Karpas-422 (cell line): ENCODE results near the gene CDAN1. TPM values are rescaled to one million over a fixed set of nuclear protein-coding genes. Genes with fewer than 3 reads are reported as not detected.
"Not testable (repeated sequence)": the region's sequence is repeated elsewhere in the genome, so short reads cannot be mapped to it uniquely, and the experiment has no call there.

ENCODE experiments used
- DNase-seq: peaks from one replicate; pipeline ENCODE4 v3.0.0-alpha.2; 2015
- H2AFZ ChIP-seq: fragments of 200-600 bp; sonication (generic); 2 replicates; pipeline ENCODE4 v1.6.1; 2014; ENCODE audit warnings: antibody characterized with exemption, low read length, mixed read lengths
- H3K27ac ChIP-seq: fragments of 200-600 bp; sonication (generic); 2 replicates; pipeline ENCODE4 v1.5.1; 2014; ENCODE audit warnings: mild to moderate bottlenecking, low read length, moderate library complexity
- H3K27me3 ChIP-seq: fragments of 200-600 bp; sonication (generic); 2 replicates; pipeline ENCODE4 v1.6.1; 2014; ENCODE audit warnings: low read length, mixed read lengths
- H3K36me3 ChIP-seq: fragments of 200-600 bp; sonication (generic); 2 replicates; pipeline ENCODE4 v1.6.1; 2014; ENCODE audit warnings: low read length, mixed read lengths; ENCODE audit not compliant: insufficient read depth
- H3K4me1 ChIP-seq: fragments of 200-600 bp; sonication (generic); 2 replicates; pipeline ENCODE4 v1.6.1; 2014; ENCODE audit warnings: mild to moderate bottlenecking, low read length, mixed read lengths
- H3K4me2 ChIP-seq: fragments of 200-600 bp; sonication (generic); 2 replicates; pipeline ENCODE4 v1.6.1; 2014; ENCODE audit warnings: low read length, low read depth, mild to moderate bottlenecking; ENCODE audit not compliant: poor library complexity, severe bottlenecking
- H3K4me3 ChIP-seq: fragments of 200-600 bp; sonication (generic); 2 replicates; pipeline ENCODE4 v1.5.1; 2014; ENCODE audit warnings: mild to moderate bottlenecking, antibody characterized with exemption, low read length, mixed read lengths
- H3K79me2 ChIP-seq: fragments of 200-600 bp; sonication (generic); 2 replicates; pipeline ENCODE4 v1.6.1; 2014; ENCODE audit warnings: mild to moderate bottlenecking, low read length, mixed read lengths
- H3K9ac ChIP-seq: fragments of 200-600 bp; sonication (generic); 2 replicates; pipeline ENCODE4 v1.6.0; 2014; ENCODE audit warnings: low read length
- H3K9me2 ChIP-seq: fragments of 200-600 bp; sonication (generic), shearing (Covaris generic); replicated peaks from 2 replicates; pipeline ENCODE4 v1.6.0; 2014; ENCODE audit warnings: mild to moderate bottlenecking, low read length, moderate library complexity; ENCODE audit not compliant: insufficient read depth
- H3K9me3 ChIP-seq: fragments of 300-700, 200-600 bp; sonication (generic); 2 replicates; pipeline ENCODE4 v1.6.1; 2014; ENCODE audit warnings: low read length, mixed read lengths
- H4K20me1 ChIP-seq: fragments of 200-600 bp; sonication (generic); 2 replicates; pipeline ENCODE4 v1.6.1; 2014; ENCODE audit warnings: mild to moderate bottlenecking, antibody characterized with exemption, low read length, low read depth; ENCODE audit not compliant: insufficient read depth
- total RNA-seq: library from RNA; depleted of rRNA; stranded (reverse); fragments of >200 nt; shearing (Covaris generic); gene quantifications from 2 replicates; pipeline ENCODE4 v1.2.3, GENCODE V29; 2014; ENCODE audit warnings: low replicate concordance

Gene CDAN1
- total RNA-seq, 1 experiment from 2014 or later, result 35.9 TPM

- Histone ChIP-seq H3K4me1 (no peaks in the 10 kb centered on the region), H3K4me2 (no peak overlapping the region), H3K9me2 (no peaks in the 10 kb centered on the region), H3K9me3 (no peaks in the 10 kb centered on the region), H3K4me3 (no peak overlapping the region), H2AFZ (no peak overlapping the region), H4K20me1 (no peaks in the 10 kb centered on the region), H3K9ac (no peak overlapping the region), H3K79me2 (no peaks in the 10 kb centered on the region), H3K27ac (no peak overlapping the region), H3K27me3 (no peaks in the 10 kb centered on the region), H3K36me3 (no peaks in the 10 kb centered on the region)
- DNase-seq, result no peak
These were observed 48.6 kb downstream of the CDAN1 start for GRCh38 chr15:42688301-42688700.

GRCh38 chr15:42687740-42688139, 49.2 kb downstream of the CDAN1 start:
- no peak overlapping the region for H2AFZ ChIP-seq
- no peaks in the 10 kb centered on the region for H3K9me3 ChIP-seq
- no peaks in the 10 kb centered on the region for H3K36me3 ChIP-seq
- no peak for DNase-seq
- H3K27me3 ChIP-seq, result no peaks in the 10 kb centered on the region
- no peaks in the 10 kb centered on the region for H3K9me2 ChIP-seq
- H3K4me1 ChIP-seq, result no peaks in the 10 kb centered on the region
- no peak overlapping the region for H3K27ac ChIP-seq
- no peak overlapping the region for H3K9ac ChIP-seq
- H3K4me2 ChIP-seq, result no peak overlapping the region
- H3K79me2 ChIP-seq, result no peaks in the 10 kb centered on the region
- no peak overlapping the region for H3K4me3 ChIP-seq
- H4K20me1 ChIP-seq, result no peaks in the 10 kb centered on the region

- H2AFZ ChIP-seq, result no peak overlapping the region
- no peak overlapping the region for H3K9ac ChIP-seq
- H3K4me1 ChIP-seq, result no peaks in the 10 kb centered on the region
- H3K79me2 ChIP-seq, result no peaks in the 10 kb centered on the region
- no peaks in the 10 kb centered on the region for H3K9me3 ChIP-seq
- no peak overlapping the region for H3K27ac ChIP-seq
- no peaks in the 10 kb centered on the region for H3K27me3 ChIP-seq
- no peaks in the 10 kb centered on the region for H3K36me3 ChIP-seq
- no peaks in the 10 kb centered on the region for H3K9me2 ChIP-seq
- H4K20me1 ChIP-seq, result no peaks in the 10 kb centered on the region
- DNase-seq, result no peak
- no peak overlapping the region for H3K4me2 ChIP-seq
- no peak overlapping the region for H3K4me3 ChIP-seq
These were observed 50.6 kb downstream of the CDAN1 start for GRCh38 chr15:42686281-42686680.

- no peak overlapping the region for H2AFZ ChIP-seq
- H3K4me2 ChIP-seq, result no peak overlapping the region
- DNase-seq, result no peak
- no peak overlapping the region for H3K4me3 ChIP-seq
- no peak overlapping the region for H3K27ac ChIP-seq
- H3K27me3 ChIP-seq, result no peaks in the 10 kb centered on the region
- no peaks in the 10 kb centered on the region for H3K4me1 ChIP-seq
- no peaks in the 10 kb centered on the region for H3K9me3 ChIP-seq
- H3K9me2 ChIP-seq, result no peaks in the 10 kb centered on the region
- no peak overlapping the region for H3K9ac ChIP-seq
- no peaks in the 10 kb centered on the region for H3K79me2 ChIP-seq
- H4K20me1 ChIP-seq, result no peaks in the 10 kb centered on the region
- H3K36me3 ChIP-seq, result no peaks in the 10 kb centered on the region
These were observed 55.8 kb downstream of the CDAN1 start for GRCh38 chr15:42681119-42681518.

GRCh38 chr15:42680142-42680482, 56.8 kb downstream of the CDAN1 start:
- not testable (repeated sequence) for H2AFZ ChIP-seq, H3K9me3 ChIP-seq, H3K79me2 ChIP-seq, H3K27ac ChIP-seq, H3K27me3 ChIP-seq, H3K9ac ChIP-seq, H3K9me2 ChIP-seq, H3K4me1 ChIP-seq, H3K36me3 ChIP-seq, H4K20me1 ChIP-seq, H3K4me2 ChIP-seq, DNase-seq, H3K4me3 ChIP-seq

- H3K4me1 ChIP-seq, result no peaks in the 10 kb centered on the region
- H3K27me3 ChIP-seq, result no peaks in the 10 kb centered on the region
- no peaks in the 10 kb centered on the region for H3K9me3 ChIP-seq
- peak; percentile 40 for DNase-seq
- H3K4me2 ChIP-seq, result no peak overlapping the region
- H2AFZ ChIP-seq, result no peak overlapping the region
- H3K36me3 ChIP-seq, result no peaks in the 10 kb centered on the region
- no peak overlapping the region for H3K9ac ChIP-seq
- no peak overlapping the region for H3K4me3 ChIP-seq
- no peaks in the 10 kb centered on the region for H3K79me2 ChIP-seq
- H4K20me1 ChIP-seq, result no peaks in the 10 kb centered on the region
- no peaks in the 10 kb centered on the region for H3K9me2 ChIP-seq
- H3K27ac ChIP-seq, result no peak overlapping the region
These were observed 57.4 kb downstream of the CDAN1 start for GRCh38 chr15:42679285-42680141.

- Histone ChIP-seq H4K20me1 (no peaks in the 10 kb centered on the region), H3K9me3 (no peaks in the 10 kb centered on the region), H3K79me2 (no peaks in the 10 kb centered on the region), H3K9ac (no peak overlapping the region), H3K27ac (no peak overlapping the region), H3K27me3 (no peaks in the 10 kb centered on the region), H3K36me3 (no peaks in the 10 kb centered on the region), H2AFZ (no peak overlapping the region), H3K9me2 (no peaks in the 10 kb centered on the region), H3K4me1 (no peaks in the 10 kb centered on the region), H3K4me2 (no peak overlapping the region), H3K4me3 (no peak overlapping the region)
- DNase-seq, result no peak
These were observed 61.9 kb downstream of the CDAN1 start for GRCh38 chr15:42675021-42675420.

- Histone ChIP-seq H3K9me3 (no peaks in the 10 kb centered on the region), H3K79me2 (no peaks in the 10 kb centered on the region), H2AFZ (no peak overlapping the region), H3K4me3 (no peak overlapping the region), H3K4me2 (no peak overlapping the region), H3K4me1 (no peaks in the 10 kb centered on the region), H3K36me3 (no peaks in the 10 kb centered on the region), H3K9me2 (no peaks in the 10 kb centered on the region), H3K9ac (no peak overlapping the region), H3K27me3 (no peaks in the 10 kb centered on the region), H4K20me1 (no peaks in the 10 kb centered on the region), H3K27ac (no peak overlapping the region)
- no peak for DNase-seq
These were observed 62.5 kb downstream of the CDAN1 start for GRCh38 chr15:42674472-42674871.
